GM19099 (cell line): ENCODE data around the gene BAX.
A peak's percentile ranks its signal among the peaks of the same experiment; 100 is the strongest.

Source experiments
- POLR2A ChIP-seq: IDR thresholded peaks from 3 replicates; pipeline ENCODE4 v1.6.1; 2011; ENCODE audit warnings: low read depth; ENCODE audit not compliant: insufficient read length; ENCODE audit errors: extremely low read depth

Gene BAX

GRCh38 chr19:48954595-48955307 is at the start of gene BAX:
Gene BAX, plus strand, starts transcription at chr19:48954875. Its CDS starts 54 bp downstream, at chr19:48954929.
- peak; percentile 82 for TF ChIP-seq POLR2A

GRCh38 chr19:48905664-48906063 is 49.0 kb upstream of the BAX start:
- TF ChIP-seq POLR2A = no peak

GRCh38 chr19:48906324-48906723 is 48.4 kb upstream of the BAX start:
- no peak for TF ChIP-seq POLR2A

GRCh38 chr19:48907671-48908070 is 47.0 kb upstream of the BAX start:
- TF ChIP-seq POLR2A = no peak

GRCh38 chr19:48910803-48911202 is 43.9 kb upstream of the BAX start:
- TF ChIP-seq POLR2A = no peak

GRCh38 chr19:48913114-48913889 is 41.4 kb upstream of the BAX start:
- TF ChIP-seq POLR2A = no peak

GRCh38 chr19:48914181-48914580 is 40.5 kb upstream of the BAX start:
- no peak for TF ChIP-seq POLR2A

GRCh38 chr19:48915757-48916156 is 38.9 kb upstream of the BAX start:
- TF ChIP-seq POLR2A = no peak

- TF ChIP-seq POLR2A = no peak
These were observed 36.6 kb upstream of the BAX start for GRCh38 chr19:48918071-48918470.

GRCh38 chr19:48918801-48919247 is 35.9 kb upstream of the BAX start:
- no peak for TF ChIP-seq POLR2A

- no peak for TF ChIP-seq POLR2A
These were observed 33.7 kb upstream of the BAX start for GRCh38 chr19:48920949-48921348.

GRCh38 chr19:48921721-48922500 is 32.8 kb upstream of the BAX start:
- TF ChIP-seq POLR2A = no peak

- TF ChIP-seq POLR2A = no peak
These were observed 31.9 kb upstream of the BAX start for GRCh38 chr19:48922548-48923490.

- TF ChIP-seq POLR2A = no peak
These were observed 29.3 kb upstream of the BAX start for GRCh38 chr19:48925240-48925843.
